GM19452 (cell line): ENCODE data around the gene KDM4B.
A peak's percentile ranks its signal among the peaks of the same experiment; 100 is the strongest.

ENCODE experiments used
- ATAC-seq: cut with Tn5 transposase; IDR thresholded peaks from one replicate; pipeline ENCODE4 v1.9.1; 2021; ENCODE audit not compliant: unreplicated experiment

Gene KDM4B

GRCh38 chr19:5132206-5132560 is 163.3 kb downstream of the KDM4B start:
- no peak for ATAC-seq

DNA sequence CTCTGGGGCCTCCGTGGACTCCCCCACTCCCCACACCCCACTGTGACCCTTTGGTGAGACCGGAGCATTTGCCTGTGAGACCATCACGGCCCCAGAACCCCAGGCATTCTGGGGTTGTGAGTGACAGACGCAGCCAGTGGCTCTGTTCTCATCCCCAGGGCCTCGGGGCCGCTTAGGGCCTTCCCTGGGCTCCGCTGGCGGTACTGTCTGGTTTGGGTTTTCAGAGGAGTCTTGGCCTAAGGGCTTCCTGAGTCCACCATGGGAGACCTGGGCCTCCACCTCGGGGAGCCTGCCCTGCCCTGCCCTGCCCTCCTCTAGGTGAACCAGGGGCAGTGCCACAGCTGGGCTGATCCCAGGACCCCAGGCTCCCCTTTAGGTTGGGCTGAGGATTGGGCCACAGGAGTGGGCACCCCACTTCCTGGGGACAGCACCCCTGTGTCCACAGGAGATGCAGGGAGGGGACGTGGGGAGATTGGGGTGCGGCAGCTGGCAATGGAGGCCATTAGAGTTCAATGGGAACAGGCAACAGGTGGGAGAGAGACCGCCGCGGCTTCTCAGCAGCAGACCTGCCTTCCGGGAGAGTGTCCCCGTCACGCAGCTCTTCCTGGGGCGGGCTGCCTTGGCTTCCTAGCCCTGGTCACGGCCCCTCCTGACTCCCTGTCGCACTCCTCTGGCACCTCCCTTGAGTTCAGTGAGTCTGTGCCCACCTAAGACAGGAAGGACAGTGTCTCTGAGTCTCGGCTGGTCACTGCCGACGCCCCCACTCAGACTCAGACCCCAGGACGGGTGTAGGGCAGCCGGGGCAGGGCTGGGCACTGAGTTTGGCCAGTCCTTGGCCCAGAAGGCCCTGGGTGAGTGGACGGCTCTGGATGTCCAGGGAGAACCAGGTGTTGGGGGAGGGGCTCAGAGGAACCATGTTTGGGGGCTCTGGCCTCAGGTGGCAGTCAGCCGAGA is 164.1 kb downstream of the KDM4B start:
- ATAC-seq, result no peak

DNA sequence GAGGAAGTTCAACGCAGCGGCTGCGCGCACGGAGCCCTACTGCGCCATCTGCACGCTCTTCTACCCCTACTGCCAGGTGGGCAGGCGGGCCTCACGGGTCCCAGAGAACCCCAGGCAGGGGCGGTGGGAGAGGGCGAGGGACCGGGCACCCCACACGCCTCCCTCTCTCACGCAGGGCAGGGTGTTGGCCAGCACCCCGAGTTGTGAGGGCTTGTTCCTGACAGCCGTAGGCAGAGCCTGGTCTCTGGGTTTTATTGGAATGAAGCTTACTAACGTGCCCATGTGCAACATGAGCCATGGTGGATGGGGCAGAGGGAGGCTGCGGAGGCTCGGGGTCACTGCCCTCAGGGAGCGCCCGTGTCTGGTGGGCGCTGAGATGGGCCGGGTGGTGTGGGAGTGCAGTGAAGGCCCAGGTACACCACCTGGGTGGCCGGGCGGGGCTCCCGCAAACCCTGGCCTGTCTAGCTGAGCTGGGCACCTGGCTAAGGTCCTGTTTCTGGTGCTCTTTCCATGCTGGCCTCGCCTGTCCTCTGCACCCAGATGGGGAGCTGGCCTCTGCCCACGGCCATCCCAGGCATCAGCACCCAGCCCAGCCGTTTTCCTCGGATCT is 165.2 kb downstream of the KDM4B start:
- ATAC-seq, result no peak

- no peak for ATAC-seq
These were observed 165.8 kb downstream of the KDM4B start for GRCh38 chr19:5134691-5135090.

DNA sequence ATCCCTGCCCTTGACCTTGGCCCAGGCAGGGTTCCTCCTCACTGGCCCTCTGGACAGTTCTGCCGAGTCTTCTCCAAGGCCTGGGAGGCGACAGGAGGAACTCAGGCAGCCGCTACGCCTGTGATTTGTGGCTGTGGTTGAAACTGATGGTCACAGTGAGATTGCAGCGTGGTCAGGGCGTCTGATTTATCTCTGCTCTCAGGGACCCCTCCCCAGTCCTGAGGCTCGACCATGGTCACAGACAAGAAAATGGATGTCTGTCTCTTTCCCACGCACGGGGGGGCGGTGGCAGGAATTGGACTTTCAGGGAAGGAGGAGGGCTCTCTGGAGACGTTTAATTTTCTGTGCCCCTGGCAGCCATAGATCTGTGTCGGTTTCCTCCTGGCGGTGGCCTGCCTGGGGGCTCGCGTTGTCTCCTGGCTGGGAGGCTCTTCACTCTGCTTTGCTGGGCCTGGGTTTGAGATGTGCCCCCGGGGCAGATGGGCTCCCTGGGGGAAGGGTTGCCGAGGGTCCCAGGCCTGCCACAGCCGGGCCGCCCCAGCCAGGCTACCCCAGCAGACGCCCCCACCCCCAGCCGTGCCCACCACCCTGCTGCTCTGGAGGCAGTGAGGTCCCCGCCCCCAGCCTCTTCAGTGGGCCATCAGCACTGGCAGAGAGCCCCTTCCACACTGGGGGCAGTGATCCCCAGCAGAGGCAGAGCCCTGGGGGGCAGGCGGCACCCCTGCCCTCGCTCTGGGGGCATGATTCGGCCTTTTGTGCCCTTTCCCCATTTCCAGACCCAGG is 167.4 kb downstream of the KDM4B start:
- no peak for ATAC-seq

- ATAC-seq, result no peak
These were observed 168.2 kb downstream of the KDM4B start for GRCh38 chr19:5137114-5137513.

DNA sequence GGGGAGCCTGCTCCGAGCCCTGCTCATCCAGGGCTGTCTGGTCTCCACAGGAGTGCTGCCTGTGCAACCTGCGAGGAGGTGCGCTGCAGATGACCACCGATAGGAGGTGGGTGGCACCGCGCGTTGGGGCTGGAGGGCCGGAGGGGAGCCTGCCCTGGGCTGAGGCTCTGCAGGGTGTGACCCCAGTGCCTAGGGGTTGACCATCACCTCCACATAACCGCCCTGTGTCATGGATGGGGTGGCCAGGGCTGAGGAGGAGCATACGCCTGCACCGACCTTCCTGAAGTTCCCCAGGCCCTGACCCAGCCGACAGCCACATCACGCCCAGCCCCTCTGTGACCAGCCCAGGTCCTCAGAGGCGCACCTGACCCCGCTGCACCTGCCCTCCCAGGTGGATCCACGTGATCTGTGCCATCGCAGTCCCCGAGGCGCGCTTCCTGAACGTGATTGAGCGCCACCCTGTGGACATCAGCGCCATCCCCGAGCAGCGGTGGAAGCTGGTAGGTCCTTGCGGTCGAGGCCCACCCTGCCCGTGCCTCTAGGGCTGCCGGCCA is 168.7 kb downstream of the KDM4B start:
- ATAC-seq, result no peak

- ATAC-seq, result peak; percentile 54
These were observed 170.0 kb downstream of the KDM4B start for GRCh38 chr19:5138606-5139582.

GRCh38 chr19:5139583-5140325 is 170.8 kb downstream of the KDM4B start:
- ATAC-seq, result no peak

GRCh38 chr19:5141129-5141849 is 172.4 kb downstream of the KDM4B start:
- no peak for ATAC-seq

DNA sequence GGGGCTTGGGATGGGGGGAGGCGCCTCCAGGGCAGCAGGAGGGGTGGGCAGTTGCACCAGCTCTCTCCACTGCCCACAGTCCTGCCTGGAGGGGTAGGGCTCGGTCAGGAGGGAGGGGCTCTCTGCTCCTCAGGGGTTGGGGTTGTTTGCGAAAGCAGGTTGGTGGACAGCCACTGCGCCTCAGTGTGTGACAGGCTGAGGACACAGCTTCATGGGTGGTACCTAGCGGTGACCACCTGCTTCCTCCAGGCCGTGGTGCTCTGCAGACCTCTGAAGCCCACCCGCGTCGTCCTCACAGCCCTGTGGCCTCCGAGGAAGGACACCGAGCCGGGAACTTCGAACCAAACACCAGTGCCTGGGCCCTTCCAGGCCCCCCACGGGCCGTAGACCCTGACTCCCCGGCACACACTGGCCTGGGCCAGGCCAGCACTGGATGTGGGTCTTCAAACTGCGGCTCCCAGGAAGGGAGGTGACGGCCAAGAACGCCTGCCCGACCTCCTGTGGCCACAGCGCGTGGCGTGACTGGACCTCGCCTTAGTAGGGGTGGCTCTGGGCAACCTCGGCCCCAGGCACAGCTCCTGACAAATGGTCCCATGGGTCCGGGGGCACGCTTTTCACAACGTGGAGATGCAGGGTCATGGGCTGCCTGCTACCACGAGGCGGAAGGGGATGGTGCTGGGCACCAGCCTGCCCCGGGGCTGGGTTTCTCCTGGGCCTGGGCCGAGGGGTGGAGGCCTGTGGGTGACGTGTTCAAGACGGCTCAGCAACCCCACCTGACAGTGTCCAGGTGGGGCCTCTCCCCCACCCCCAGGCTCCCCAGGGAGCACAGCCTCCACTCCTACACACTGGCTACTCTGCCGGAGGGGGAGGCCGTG is 173.2 kb downstream of the KDM4B start:
- no peak for ATAC-seq

DNA sequence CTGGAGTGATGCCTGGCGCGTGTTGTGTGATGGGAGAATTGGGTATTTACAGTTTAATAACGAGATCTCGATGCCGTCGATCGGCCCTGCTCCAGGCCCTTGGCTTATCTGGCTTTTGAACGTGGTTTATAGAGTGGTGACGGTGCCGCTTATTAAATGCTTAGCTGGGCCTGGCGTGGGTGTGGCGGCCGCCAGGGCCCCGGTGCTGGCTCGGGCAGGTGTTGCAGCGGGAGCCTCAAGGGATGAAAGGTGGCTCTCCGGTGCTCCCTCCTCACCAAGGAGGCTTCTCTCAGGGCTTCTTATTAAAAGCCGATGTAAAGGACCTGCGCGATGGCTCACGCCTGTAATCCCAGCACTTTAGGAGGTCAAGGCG is 173.8 kb downstream of the KDM4B start:
- ATAC-seq, result no peak

- ATAC-seq, result no peak
These were observed 174.8 kb downstream of the KDM4B start for GRCh38 chr19:5143471-5144411.

- no peak for ATAC-seq
These were observed 175.7 kb downstream of the KDM4B start for GRCh38 chr19:5144545-5145179.

GRCh38 chr19:5145521-5146511 is 176.9 kb downstream of the KDM4B start:
- ATAC-seq, result no peak
